H1 (cell line): ENCODE results near the gene TFB2M.

Experiments
- CEBPB ChIP-seq: IDR thresholded peaks from 2 replicates; pipeline ENCODE4 v1.6.1; 2012; ENCODE audit warnings: low read depth, low read length
- CTCF ChIP-seq, 3 experiments: IDR thresholded peaks; 1 replicate in 2 of 3; 2 replicates in 1 of 3; pipeline versions ENCODE4 v1.5.1 to v1.6.1; 2011; ENCODE audit warnings: low read length in 3 of 3, mild to moderate bottlenecking in 3 of 3, inconsistent platforms in 2 of 3, low read depth in 1 of 3, moderate library complexity in 1 of 3; ENCODE audit not compliant: insufficient read depth in 1 of 3; ENCODE audit errors: control extremely low read depth in 1 of 3
- EP300 ChIP-seq, 2 experiments: IDR thresholded peaks; 1 replicate in 1 of 2; 2 replicates in 1 of 2; pipeline ENCODE4 v1.6.1; 2011 to 2012; ENCODE audit warnings: low read depth in 2 of 2, low read length in 2 of 2, mild to moderate bottlenecking in 2 of 2, borderline replicate concordance in 1 of 2, inconsistent platforms in 1 of 2, moderate library complexity in 1 of 2
- EZH2 ChIP-seq: fragments of 200-600 bp; sonication (generic); IDR thresholded peaks from 2 replicates; pipeline ENCODE4 v1.7.1; 2012; ENCODE audit warnings: low read depth, mild to moderate bottlenecking, moderate library complexity, low read length, inconsistent platforms; ENCODE audit not compliant: severe bottlenecking
- JUN ChIP-seq: IDR thresholded peaks from 2 replicates; pipeline ENCODE4 v1.6.1; 2011; ENCODE audit warnings: low read depth, mild to moderate bottlenecking, improper control_type of control experiment, low read length
- NRF1 ChIP-seq: IDR thresholded peaks from 2 replicates; pipeline ENCODE4 v1.6.1; 2011; ENCODE audit warnings: mild to moderate bottlenecking, low read depth, low read length, improper control_type of control experiment
- POLR2AphosphoS5 ChIP-seq: IDR thresholded peaks from 2 replicates; pipeline ENCODE4 v1.6.1; 2011; ENCODE audit warnings: low read depth, low read length
- SP1 ChIP-seq: IDR thresholded peaks from 2 replicates; pipeline ENCODE4 v1.6.1; 2011; ENCODE audit warnings: low read depth, low read length
- SP2 ChIP-seq: IDR thresholded peaks from 2 replicates; pipeline ENCODE4 v1.6.1; 2012; ENCODE audit warnings: mild to moderate bottlenecking, low read length, inconsistent platforms
- ZNF274 ChIP-seq: IDR thresholded peaks from 2 replicates; pipeline ENCODE4 v1.7.0; 2012; ENCODE audit warnings: low read length, borderline replicate concordance; ENCODE audit errors: extremely low read depth

GRCh38 chr1:246511203-246511602, 54.9 kb downstream of the TFB2M start:
- TF ChIP-seq JUN: no peak
- no peak for TF ChIP-seq ZNF274
- TF ChIP-seq EZH2: no peak
- no peak for TF ChIP-seq SP2
- TF ChIP-seq EP300 (IDR thresholded peaks at IDR 0.05; ENCODE audit: borderline replicate concordance in 1 of 2, low read depth in 2 of 2, low read length in 2 of 2): no peak
- no peak for TF ChIP-seq NRF1
- no peak for TF ChIP-seq CTCF (IDR thresholded peaks at IDR 0.05; ENCODE audit: control extremely low read depth in 1 of 3, insufficient read depth in 1 of 3, low read depth in 1 of 3, low read length in 3 of 3)
- no peak for TF ChIP-seq CEBPB
- no peak for TF ChIP-seq SP1
- TF ChIP-seq POLR2AphosphoS5: no peak
